ENCODE results near the gene DCPS.

- TF ChIP-seq EZH2 (IDR thresholded peaks at IDR 0.05) (no peak), CTCF (IDR thresholded peaks at IDR 0.05) (no peak)
These were observed 36.1 kb downstream of the DCPS start for GRCh38 chr11:126339863-126340434.
